CD4-positive, alpha-beta T cell treated with Interleukin-2 at 100 ng/mL for 4 hours (primary cell): ENCODE measurements around the gene SUGCT.
"Not testable (repeated sequence)": the region's sequence is repeated elsewhere in the genome, so short reads cannot be mapped to it uniquely, and the experiment has no call there.

Experiments used
- DNase-seq: peaks from one replicate; pipeline ENCODE4 v3.0.0-alpha.2; 2020; ENCODE audit warnings: low spot score

Gene SUGCT

GRCh38 chr7:40134428-40135316 is at the start of gene SUGCT, which contains the start of gene MPLKIP:
Gene SUGCT (plus strand): TSS chr7:40135005.
Gene MPLKIP (minus strand): TSS chr7:40134622. CDS start chr7:40134567, 55 bp downstream.
- DNase-seq: peak; percentile 89

- DNase-seq: no peak
Observed at GRCh38 chr7:40092182-40092581, 42.6 kb upstream of the SUGCT start.

GRCh38 chr7:40093631-40094350 is 41.0 kb upstream of the SUGCT start:
- no peak for DNase-seq

GRCh38 chr7:40095230-40095629 is 39.6 kb upstream of the SUGCT start:
- DNase-seq: no peak

GRCh38 chr7:40095695-40096327 is 39.0 kb upstream of the SUGCT start:
- no peak for DNase-seq

- DNase-seq: no peak
Observed at GRCh38 chr7:40097728-40098127, 37.1 kb upstream of the SUGCT start.

- no peak for DNase-seq
Observed at GRCh38 chr7:40098810-40099209, 36.0 kb upstream of the SUGCT start.

- DNase-seq: no peak
Observed at GRCh38 chr7:40099837-40100236, 35.0 kb upstream of the SUGCT start.

- no peak for DNase-seq
Observed at GRCh38 chr7:40101201-40101600, 33.6 kb upstream of the SUGCT start.

- no peak for DNase-seq
Observed at GRCh38 chr7:40102897-40103296, 31.9 kb upstream of the SUGCT start.

GRCh38 chr7:40105879-40106473 is 28.8 kb upstream of the SUGCT start:
- no peak for DNase-seq

GRCh38 chr7:40115936-40116335 is 18.9 kb upstream of the SUGCT start:
- no peak for DNase-seq

- not testable (repeated sequence) for DNase-seq
Observed at GRCh38 chr7:40117199-40117598, 17.6 kb upstream of the SUGCT start.

GRCh38 chr7:40118201-40118600 is 16.6 kb upstream of the SUGCT start:
- DNase-seq: not testable (repeated sequence)

GRCh38 chr7:40120020-40120419 is 14.8 kb upstream of the SUGCT start:
- no peak for DNase-seq

GRCh38 chr7:40122100-40122939 is 12.5 kb upstream of the SUGCT start:
- DNase-seq: not testable (repeated sequence)

GRCh38 chr7:40122940-40123254 is 11.9 kb upstream of the SUGCT start:
- DNase-seq: no peak

GRCh38 chr7:40133561-40134427 is 1.0 kb upstream of the SUGCT start:
- DNase-seq: peak; percentile 32

GRCh38 chr7:40135317-40135610 is 459 bp downstream of the SUGCT start:
- DNase-seq: peak; percentile 1

- DNase-seq: no peak
Observed at GRCh38 chr7:40137563-40137962, 2.8 kb downstream of the SUGCT start.

- DNase-seq: no peak
Observed at GRCh38 chr7:40138973-40139372, 4.2 kb downstream of the SUGCT start.
